IPS-NIHi7 (cell line): ENCODE results near the gene MFGE8.
"Not testable (repeated sequence)": the region's sequence is repeated elsewhere in the genome, so short reads cannot be mapped to it uniquely, and the experiment has no call there.

Experiments used
- DNase-seq: peaks from one replicate; pipeline ENCODE4 v3.0.0; 2012; ENCODE audit warnings: mixed read lengths; ENCODE audit errors: extremely low spot score

The MFGE8 gene

GRCh38 chr15:88913017-88913849, at the start of gene MFGE8:
TSS of gene MFGE8 (minus strand) at chr15:88913379. CDS start at chr15:88913319, 60 bp downstream.
- peak; percentile 90 for DNase-seq

- no peak for DNase-seq
Observed at GRCh38 chr15:88959445-88959844, 46.3 kb upstream of the MFGE8 start.

GRCh38 chr15:88956906-88957305, 43.7 kb upstream of the MFGE8 start:
- no peak for DNase-seq

GRCh38 chr15:88956263-88956662, 43.1 kb upstream of the MFGE8 start:
- no peak for DNase-seq

GRCh38 chr15:88954431-88955277, 41.5 kb upstream of the MFGE8 start:
- DNase-seq: peak; percentile 21

GRCh38 chr15:88950600-88951160, 37.5 kb upstream of the MFGE8 start:
- DNase-seq: no peak

GRCh38 chr15:88949734-88950400, 36.7 kb upstream of the MFGE8 start:
- DNase-seq: no peak

GRCh38 chr15:88940110-88940675, 27.0 kb upstream of the MFGE8 start:
- DNase-seq: no peak

GRCh38 chr15:88939486-88939806, 26.3 kb upstream of the MFGE8 start:
- DNase-seq: no peak

GRCh38 chr15:88938802-88939485, 25.8 kb upstream of the MFGE8 start:
- no peak for DNase-seq

- DNase-seq: not testable (repeated sequence)
Observed at GRCh38 chr15:88934449-88934848, 21.3 kb upstream of the MFGE8 start.

GRCh38 chr15:88932875-88933330, 19.7 kb upstream of the MFGE8 start:
- no peak for DNase-seq

- DNase-seq: no peak
Observed at GRCh38 chr15:88932271-88932874, 19.2 kb upstream of the MFGE8 start.

- DNase-seq: no peak
Observed at GRCh38 chr15:88930579-88930978, 17.4 kb upstream of the MFGE8 start.

- not testable (repeated sequence) for DNase-seq
Observed at GRCh38 chr15:88929358-88930098, 16.3 kb upstream of the MFGE8 start.

GRCh38 chr15:88928192-88928591, 15.0 kb upstream of the MFGE8 start:
- not testable (repeated sequence) for DNase-seq

- DNase-seq: not testable (repeated sequence)
Observed at GRCh38 chr15:88925648-88926047, 12.5 kb upstream of the MFGE8 start.

- not testable (repeated sequence) for DNase-seq
Observed at GRCh38 chr15:88920892-88921435, 7.8 kb upstream of the MFGE8 start.

- no peak for DNase-seq
Observed at GRCh38 chr15:88920186-88920891, 7.2 kb upstream of the MFGE8 start.
